Measurements from ENCODE around the gene KLF9. TPM values are rescaled to one million over a fixed set of nuclear protein-coding genes. Genes with fewer than 3 reads are reported as not detected.
A peak's percentile ranks its signal among the peaks of the same experiment; 100 is the strongest.

KLF9 gene
- total and polyA plus RNA-seq, 9 of the 15 experiments (the other 6 are each of a cell fraction or from before 2014, with no cell fraction given), result 3.3 to 11.9 (median 6.9) TPM

DNA sequence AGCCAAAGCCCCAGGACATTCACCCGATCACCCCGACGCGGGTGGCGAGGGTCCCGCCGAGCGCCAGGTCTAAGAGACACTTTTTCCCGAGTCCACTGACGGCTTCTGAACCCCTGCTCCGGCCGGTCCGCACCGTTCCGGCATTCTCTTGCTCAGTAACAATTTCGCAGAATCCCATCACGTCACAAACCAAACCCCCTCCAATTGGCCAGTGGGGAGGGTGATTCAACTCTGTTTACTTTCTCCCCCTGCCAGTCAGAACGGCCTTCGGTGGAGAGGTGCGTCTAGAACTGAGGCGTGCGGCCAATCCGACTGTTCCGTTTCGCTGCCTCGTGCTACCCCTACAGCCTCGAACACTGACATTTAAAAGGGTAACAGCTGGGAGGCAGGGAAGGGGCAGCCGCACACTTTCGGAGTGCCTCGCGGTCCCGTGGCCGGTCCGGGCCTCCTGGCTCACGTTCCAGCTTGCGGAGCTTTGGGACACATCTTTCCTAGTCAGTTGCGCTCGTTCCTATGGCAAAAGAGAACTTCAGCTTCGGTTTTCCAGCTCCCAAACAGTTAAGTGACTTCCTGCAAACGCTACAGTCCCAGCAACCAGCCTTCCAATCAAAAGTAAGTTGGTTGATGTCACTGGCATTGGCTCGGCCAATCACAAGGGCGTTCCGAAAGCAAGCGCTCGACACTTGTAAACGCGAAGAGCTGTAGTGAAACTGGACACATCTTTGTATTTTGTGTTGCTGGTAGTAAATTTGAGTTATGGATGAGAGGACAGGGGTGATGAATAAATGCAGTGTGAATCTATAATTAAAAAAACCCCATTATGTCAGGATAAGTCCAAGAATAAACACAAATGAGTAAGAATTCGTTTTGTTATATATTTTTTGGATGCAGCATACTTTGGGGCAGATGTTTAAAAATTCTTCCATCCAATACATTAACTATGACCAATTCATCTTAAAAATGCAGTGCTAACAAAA is at the start of gene KLF9 (continued):
- TF ChIP-seq, protein P1, sequence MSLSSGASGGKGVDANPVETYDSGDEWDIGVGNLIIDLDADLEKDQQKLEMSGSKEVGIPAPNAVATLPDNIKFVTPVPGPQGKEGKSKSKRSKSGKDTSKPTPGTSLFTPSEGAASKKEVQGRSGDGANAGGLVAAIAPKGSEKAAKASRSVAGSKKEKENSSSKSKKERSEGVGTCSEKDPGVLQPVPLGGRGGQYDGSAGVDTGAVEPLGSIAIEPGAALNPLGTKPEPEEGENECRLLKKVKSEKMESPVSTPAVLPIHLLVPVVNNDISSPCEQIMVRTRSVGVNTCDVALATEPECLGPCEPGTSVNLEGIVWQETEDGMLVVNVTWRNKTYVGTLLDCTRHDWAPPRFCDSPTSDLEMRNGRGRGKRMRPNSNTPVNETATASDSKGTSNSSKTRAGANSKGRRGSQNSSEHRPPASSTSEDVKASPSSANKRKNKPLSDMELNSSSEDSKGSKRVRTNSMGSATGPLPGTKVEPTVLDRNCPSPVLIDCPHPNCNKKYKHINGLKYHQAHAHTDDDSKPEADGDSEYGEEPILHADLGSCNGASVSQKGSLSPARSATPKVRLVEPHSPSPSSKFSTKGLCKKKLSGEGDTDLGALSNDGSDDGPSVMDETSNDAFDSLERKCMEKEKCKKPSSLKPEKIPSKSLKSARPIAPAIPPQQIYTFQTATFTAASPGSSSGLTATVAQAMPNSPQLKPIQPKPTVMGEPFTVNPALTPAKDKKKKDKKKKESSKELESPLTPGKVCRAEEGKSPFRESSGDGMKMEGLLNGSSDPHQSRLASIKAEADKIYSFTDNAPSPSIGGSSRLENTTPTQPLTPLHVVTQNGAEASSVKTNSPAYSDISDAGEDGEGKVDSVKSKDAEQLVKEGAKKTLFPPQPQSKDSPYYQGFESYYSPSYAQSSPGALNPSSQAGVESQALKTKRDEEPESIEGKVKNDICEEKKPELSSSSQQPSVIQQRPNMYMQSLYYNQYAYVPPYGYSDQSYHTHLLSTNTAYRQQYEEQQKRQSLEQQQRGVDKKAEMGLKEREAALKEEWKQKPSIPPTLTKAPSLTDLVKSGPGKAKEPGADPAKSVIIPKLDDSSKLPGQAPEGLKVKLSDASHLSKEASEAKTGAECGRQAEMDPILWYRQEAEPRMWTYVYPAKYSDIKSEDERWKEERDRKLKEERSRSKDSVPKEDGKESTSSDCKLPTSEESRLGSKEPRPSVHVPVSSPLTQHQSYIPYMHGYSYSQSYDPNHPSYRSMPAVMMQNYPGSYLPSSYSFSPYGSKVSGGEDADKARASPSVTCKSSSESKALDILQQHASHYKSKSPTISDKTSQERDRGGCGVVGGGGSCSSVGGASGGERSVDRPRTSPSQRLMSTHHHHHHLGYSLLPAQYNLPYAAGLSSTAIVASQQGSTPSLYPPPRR (CRISPR knock-in tag; IDR thresholded peaks at IDR 0.05; ENCODE audit: borderline replicate concordance), result no peak
- no peak for TF ChIP-seq KLF1 (tag; IDR thresholded peaks at IDR 0.05)
- no peak for TF ChIP-seq RBM14 (IDR thresholded peaks at IDR 0.05; ENCODE audit: borderline replicate concordance, insufficient read depth, low read depth, low read length)
- no peak for TF ChIP-seq ZNF551 (CRISPR knock-in tag; IDR thresholded peaks at IDR 0.05)
- TF ChIP-seq NR3C1 (CRISPR knock-in tag; IDR thresholded peaks at IDR 0.05), result peak; percentile 64; the same call in 1 of the 2 replicates
- no peak for TF ChIP-seq POLR3A (IDR thresholded peaks at IDR 0.05; ENCODE audit: borderline replicate concordance, extremely low read depth, insufficient read depth, insufficient read length)
- no peak for TF ChIP-seq FUS (optimal IDR thresholded peaks at IDR 0.05; ENCODE audit: low read depth, low read length)
- no peak for TF ChIP-seq MAFF (IDR thresholded peaks at IDR 0.05; ENCODE audit: low read length)
- no peak for TF ChIP-seq KDM2B (CRISPR knock-in tag; IDR thresholded peaks at IDR 0.05)
- peak; percentile 28; the same call in 1 of the 2 replicates for TF ChIP-seq KAT7 (CRISPR knock-in tag; IDR thresholded peaks at IDR 0.05; ENCODE audit: borderline replicate concordance)
- TF ChIP-seq CTBP1 (IDR thresholded peaks at IDR 0.05; ENCODE audit: borderline replicate concordance), result peak; percentile 33; the same call in 1 of the 2 replicates
- TF ChIP-seq ZSCAN32 (CRISPR knock-in tag; IDR thresholded peaks at IDR 0.05), result no peak
- TF ChIP-seq BRD9 (IDR thresholded peaks at IDR 0.05; ENCODE audit: low read depth, partially characterized antibody), result peak; percentile 63
- TF ChIP-seq ZNF354B (CRISPR knock-in tag; IDR thresholded peaks at IDR 0.05), result no peak
- no peak for TF ChIP-seq SRSF7 (optimal IDR thresholded peaks at IDR 0.05; ENCODE audit: low read depth, low read length)
- TF ChIP-seq ZC3H8 (IDR thresholded peaks at IDR 0.05), result no peak
- peak; percentile 37; the same call in 1 of the 2 replicates for TF ChIP-seq EGR1 (conservative IDR thresholded peaks at IDR 0.05)
- TF ChIP-seq ZNF764 (CRISPR knock-in tag; IDR thresholded peaks at IDR 0.05; ENCODE audit: low read depth), result no peak
- no peak for TF ChIP-seq HDAC8 (tag; IDR thresholded peaks at IDR 0.05)
- TF ChIP-seq MAFK (IDR thresholded peaks at IDR 0.05; ENCODE audit: low read length), result no peak
- TF ChIP-seq KLF16 (IDR thresholded peaks at IDR 0.05), result no peak
- TF ChIP-seq, protein P2, sequence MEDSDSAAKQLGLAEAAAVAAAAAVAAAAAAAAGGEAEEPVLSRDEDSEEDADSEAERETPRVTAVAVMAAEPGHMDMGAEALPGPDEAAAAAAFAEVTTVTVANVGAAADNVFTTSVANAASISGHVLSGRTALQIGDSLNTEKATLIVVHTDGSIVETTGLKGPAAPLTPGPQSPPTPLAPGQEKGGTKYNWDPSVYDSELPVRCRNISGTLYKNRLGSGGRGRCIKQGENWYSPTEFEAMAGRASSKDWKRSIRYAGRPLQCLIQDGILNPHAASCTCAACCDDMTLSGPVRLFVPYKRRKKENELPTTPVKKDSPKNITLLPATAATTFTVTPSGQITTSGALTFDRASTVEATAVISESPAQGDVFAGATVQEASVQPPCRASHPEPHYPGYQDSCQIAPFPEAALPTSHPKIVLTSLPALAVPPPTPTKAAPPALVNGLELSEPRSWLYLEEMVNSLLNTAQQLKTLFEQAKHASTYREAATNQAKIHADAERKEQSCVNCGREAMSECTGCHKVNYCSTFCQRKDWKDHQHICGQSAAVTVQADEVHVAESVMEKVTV (CRISPR knock-in tag; IDR thresholded peaks at IDR 0.05), result no peak
- no peak for TF ChIP-seq PHF20 (IDR thresholded peaks at IDR 0.05; ENCODE audit: partially characterized antibody)
- no peak for TF ChIP-seq PTRF (tag; IDR thresholded peaks at IDR 0.05)
- no peak for TF ChIP-seq SMARCA5 (IDR thresholded peaks at IDR 0.05)
